CD4-positive, alpha-beta T cell treated with Interleukin-17A for 4 hours (primary cell): ENCODE measurements around the gene MAP3K5.
"Not testable (repeated sequence)": the region's sequence is repeated elsewhere in the genome, so short reads cannot be mapped to it uniquely, and the experiment has no call there.

Source experiments
- DNase-seq: peaks from one replicate; pipeline ENCODE4 v3.0.0-alpha.2; 2020; ENCODE audit warnings: mixed read lengths

The MAP3K5 gene

GRCh38 chr6:136604328-136604825 is 187.9 kb downstream of the MAP3K5 start:
- no peak for DNase-seq

DNA sequence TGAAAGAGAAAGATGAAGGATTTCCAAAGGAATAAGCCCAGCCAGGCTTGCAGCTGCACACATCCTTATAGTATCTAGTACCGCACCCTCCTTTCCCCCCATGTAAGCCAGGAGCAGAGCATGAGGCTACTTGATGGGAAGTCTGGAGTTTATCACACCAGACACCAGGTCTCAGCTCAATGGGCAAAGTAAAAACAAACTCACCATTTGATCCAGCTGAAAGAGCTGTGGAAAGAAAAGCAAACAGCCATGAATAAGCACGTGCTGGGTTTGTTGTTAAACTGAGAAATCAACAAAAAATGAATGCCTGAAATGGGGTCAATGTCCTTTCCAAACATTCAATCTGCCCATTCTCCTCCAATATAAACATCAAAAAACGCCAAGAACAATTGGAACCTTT is 191.5 kb downstream of the MAP3K5 start:
- DNase-seq, result no peak

- no peak for DNase-seq
Observed at GRCh38 chr6:136599329-136600011, 192.8 kb downstream of the MAP3K5 start.

DNA sequence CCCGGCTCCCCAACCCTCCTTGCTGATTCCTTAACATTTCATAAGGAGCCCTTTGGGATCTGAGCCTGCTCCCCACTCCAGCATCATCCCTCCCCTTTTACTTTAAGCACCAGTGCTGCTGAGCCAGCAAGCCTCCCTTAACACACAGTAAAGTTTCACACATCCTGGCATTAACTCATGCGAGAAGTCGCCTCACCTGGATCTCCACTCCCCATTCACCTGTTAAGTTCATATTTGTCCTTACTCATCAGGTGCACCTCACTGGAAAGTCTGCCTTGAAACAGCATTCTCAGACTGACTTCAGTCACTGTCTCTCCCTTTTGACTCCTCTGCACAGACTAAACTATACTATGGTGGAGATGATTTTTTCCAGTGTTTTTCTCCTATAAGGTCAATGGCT is 194.2 kb downstream of the MAP3K5 start:
- DNase-seq, result no peak

GRCh38 chr6:136594671-136595070 is 197.6 kb downstream of the MAP3K5 start:
- DNase-seq, result no peak

- DNase-seq, result peak; percentile 14
Observed at GRCh38 chr6:136593748-136594490, 198.4 kb downstream of the MAP3K5 start.

DNA sequence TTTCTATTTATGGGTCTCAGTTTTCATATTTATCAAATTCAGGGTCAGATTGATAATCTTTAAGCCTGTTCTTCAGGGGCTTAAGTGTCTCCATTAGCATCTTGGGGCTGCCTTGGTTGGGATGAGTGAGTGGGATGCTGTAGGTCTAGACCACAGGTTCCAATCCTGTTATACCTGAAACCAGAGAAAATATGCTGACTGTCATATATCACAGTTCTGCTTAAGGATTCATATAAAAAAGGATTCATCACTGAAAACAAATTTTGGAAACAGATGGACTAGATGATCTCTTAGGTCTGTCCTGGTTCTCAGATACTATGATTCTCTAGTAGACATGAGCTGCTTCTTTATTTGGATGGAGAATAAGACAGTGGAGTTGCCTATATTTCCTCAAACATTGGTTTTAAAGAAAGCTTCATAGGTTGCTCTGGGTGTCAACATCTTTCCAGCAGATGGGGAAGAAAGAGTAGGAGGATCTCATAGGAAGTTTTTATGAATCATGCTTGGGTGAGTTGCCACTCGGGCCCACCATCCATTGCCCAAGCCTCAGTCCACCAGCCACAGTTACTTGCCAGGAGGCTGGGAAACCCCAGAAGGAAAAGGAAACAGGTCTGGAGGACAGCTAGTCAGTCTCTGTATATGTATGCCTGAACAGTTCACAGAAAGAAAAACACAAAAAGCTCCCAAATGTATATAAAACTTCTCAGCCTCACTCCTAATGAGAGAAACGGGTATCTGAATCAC is 199.2 kb downstream of the MAP3K5 start:
- DNase-seq, result no peak

DNA sequence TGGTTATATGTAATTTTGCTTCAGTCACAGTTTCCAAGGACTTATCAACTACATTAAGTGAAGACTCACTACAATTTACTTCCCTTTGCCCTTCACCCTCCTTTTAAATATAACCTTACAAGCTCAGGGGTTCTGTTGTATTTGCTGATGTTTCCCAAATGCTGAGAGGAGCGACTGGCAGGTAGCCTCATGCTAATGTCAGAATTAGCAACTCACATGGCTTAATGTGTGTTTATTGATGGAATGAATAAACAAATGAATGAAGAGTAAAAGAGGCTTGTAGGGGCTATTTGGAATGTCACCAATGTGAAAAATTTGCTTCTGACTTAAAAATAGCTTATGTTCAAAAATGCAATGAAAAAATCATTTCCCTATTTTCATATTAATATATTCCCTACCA is 200.7 kb downstream of the MAP3K5 start:
- DNase-seq, result no peak

- not testable (repeated sequence) for DNase-seq
Observed at GRCh38 chr6:136590846-136591245, 201.4 kb downstream of the MAP3K5 start.

DNA sequence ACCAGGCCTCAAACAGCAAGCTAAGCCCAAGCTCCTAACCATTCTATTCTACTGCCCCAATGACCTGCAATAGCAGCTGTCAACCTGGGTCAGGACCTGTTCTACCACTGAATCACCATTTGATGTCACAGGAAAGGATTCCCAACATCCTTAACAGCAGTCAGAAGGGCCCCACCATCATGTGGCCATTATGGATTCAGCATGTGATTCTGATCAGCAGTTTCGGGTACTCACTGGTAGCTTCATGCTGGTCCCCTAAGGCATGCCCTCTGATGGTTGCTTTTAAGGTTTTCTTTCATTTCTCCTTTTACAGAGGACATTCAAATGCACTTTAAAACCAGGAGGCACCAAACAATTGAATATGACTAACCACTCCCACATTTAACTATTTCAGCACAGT is 204.8 kb downstream of the MAP3K5 start:
- DNase-seq, result no peak

- no peak for DNase-seq
Observed at GRCh38 chr6:136586295-136586694, 206.0 kb downstream of the MAP3K5 start.

GRCh38 chr6:136585523-136585922 is 206.8 kb downstream of the MAP3K5 start:
- DNase-seq, result not testable (repeated sequence)

GRCh38 chr6:136584290-136584689 is 208.0 kb downstream of the MAP3K5 start:
- not testable (repeated sequence) for DNase-seq

DNA sequence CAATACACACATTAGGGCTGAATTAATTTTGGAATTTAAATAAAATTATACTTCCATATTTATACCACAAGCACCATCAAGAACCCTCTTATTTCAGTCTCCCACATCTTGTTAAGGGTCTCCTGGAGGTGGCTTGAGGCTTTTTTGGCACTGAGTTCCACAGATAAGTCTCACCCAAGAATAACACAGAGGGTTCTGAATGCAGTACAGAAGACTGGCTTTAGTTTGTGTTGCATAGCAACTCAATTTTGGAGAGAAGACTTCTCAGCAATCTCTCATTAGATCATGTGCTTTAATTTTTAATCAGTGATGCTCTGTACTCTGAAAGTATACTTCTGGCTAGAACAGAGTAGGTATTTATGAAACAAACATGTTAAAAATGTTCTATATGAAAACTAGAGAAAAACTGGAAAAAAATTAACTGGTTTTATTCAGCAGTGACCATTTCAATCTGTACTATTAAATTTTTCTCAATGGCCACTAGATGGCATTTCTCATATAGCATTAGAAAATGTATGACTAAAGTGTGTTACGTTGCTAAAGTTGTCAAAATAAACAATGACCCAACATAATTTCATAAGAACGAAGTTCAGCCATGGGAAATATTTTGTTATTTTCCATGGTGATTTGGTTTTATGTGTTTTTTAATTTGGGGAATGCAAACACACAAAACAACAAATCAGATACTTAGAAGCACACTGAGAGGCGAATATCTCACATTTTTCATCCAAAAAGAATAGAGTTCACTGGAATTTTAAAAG is 209.4 kb downstream of the MAP3K5 start:
- DNase-seq, result no peak

DNA sequence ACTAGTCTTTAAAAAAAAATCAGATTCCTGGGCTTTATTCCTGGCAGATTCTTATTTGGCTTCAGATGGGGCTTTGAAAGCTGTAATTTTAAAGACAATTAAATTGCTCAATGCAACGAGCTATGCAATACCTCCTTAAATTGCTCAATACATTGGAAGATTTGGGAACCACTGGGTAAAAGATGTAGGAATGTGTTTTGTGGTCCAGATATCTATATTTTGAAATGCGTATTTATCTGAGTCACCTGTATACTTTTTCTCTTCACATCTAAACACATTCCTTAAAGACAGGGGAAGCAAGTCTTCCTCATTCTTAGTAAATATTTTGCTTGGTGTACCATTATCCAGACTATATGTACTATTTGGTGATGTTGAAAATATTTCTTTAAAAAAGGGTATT is 212.5 kb downstream of the MAP3K5 start:
- DNase-seq, result no peak

- DNase-seq, result no peak
Observed at GRCh38 chr6:136576821-136577220, 215.5 kb downstream of the MAP3K5 start.

DNA sequence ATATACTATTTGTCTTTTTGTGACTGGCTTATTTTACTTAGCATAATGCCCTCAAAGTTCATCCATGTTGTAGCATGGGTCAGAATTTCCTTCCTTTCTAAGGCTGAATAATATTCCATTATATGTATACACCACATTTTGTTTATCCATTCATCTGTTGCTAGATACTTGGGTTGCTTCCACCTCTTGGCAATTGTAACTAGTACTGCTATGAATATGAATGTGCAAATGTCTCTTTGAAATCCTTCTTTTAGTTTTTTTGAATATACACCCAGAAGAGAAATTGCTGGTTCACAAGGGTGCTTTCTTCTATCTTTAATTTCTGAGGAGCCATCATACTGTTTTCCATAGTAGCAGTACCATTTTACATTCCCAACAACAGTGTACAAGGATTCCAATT is 220.8 kb downstream of the MAP3K5 start:
- no peak for DNase-seq

GRCh38 chr6:136571065-136571464 is 221.2 kb downstream of the MAP3K5 start:
- no peak for DNase-seq

- DNase-seq, result no peak
Observed at GRCh38 chr6:136568129-136568528, 224.1 kb downstream of the MAP3K5 start.

DNA sequence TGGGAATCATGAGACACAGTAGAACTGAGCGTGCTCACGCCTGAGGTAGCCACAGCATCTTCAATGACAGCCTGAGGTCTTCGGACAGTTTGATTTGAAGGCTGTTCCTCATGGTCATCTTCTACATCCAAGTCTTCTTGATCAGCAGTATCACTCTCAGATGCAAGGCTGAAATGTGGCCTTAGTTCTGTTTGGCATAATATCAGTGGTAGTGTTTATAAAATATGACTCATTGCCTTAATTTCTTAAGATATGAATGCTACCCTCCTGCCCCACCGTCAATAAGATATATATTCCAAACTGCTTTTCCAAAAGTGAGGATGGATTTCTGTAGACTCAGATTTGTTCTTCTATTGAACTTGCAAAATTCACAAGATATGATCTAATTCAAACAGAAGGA is 224.6 kb downstream of the MAP3K5 start:
- DNase-seq, result no peak

DNA sequence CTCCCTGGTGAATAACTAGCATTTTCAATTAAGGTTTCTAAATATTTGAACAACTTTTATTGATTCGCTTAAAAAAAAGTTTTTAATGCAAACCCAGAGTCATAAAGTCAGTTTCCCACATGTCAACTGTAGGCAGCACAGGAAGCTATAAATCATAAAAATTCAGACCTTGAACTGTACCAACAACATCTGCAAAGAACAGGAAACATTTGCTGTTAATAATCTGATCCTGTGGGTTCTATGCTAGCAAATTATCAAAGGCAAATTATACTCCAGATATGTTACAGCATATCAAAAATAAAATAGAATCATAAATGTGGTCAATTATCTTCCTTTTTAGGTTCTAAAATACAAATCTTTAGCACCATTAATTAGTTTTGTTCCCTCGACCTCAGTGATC is 225.4 kb downstream of the MAP3K5 start:
- DNase-seq, result no peak

DNA sequence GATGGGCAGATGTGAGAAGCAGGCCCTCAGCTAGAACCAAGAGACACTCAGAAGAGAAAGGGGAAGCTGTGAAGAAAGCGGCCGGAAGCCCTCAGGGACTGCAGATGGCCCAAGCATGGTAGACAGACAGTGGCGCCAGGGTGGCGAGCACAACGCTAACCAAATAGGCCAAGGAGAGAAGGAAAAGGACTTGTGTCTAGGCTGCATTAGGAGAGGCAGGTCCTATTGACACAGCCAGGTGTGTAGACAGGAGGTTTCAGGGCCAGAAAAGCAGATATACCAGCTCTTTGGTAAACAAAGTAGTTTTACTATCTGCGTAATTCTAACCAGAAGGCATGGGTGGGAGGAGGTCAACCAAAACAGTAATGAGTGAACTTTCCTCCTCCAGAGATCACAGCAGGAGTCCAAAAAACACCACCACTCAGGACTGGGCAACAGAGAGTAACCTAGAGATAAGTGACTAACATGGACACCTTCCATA is 226.2 kb downstream of the MAP3K5 start:
- no peak for DNase-seq

GRCh38 chr6:136564180-136564579 is 228.1 kb downstream of the MAP3K5 start:
- DNase-seq, result no peak
